ENCODE data around the gene OR6Y1.

OR6Y1 gene

GRCh38 chr1:158520955-158521665 is 33.1 kb downstream of the OR6Y1 start:
- Histone ChIP-seq H3K36me3 (replicated peaks; ENCODE audit: low read depth, low read length) (no peaks in the 10 kb centered on the region), H3K27me3 (ENCODE audit: low read depth, low read length) (peaks cover 6% of the 10 kb centered on the region; the same call in 1 of the 2 replicates), H3K9me3 (ENCODE audit: insufficient read depth, low read length) (no peaks in the 10 kb centered on the region), H3K9ac (ENCODE audit: low read length) (no peak overlapping the region), H4K20me1 (ENCODE audit: insufficient read depth, low read length) (no peaks in the 10 kb centered on the region), H3K27ac (ENCODE audit: low read length) (no peak overlapping the region), H3K79me2 (ENCODE audit: low read length) (no peaks in the 10 kb centered on the region), H2AFZ (ENCODE audit: low read depth, low read length) (no peak overlapping the region; the same call in 1 of the 2 replicates), H3K4me3 (ENCODE audit: low read length) (no peak overlapping the region), H3K4me2 (ENCODE audit: low read length) (no peak overlapping the region), H3K4me1 (ENCODE audit: low read length) (peaks cover 3% of the 10 kb centered on the region; the same call in 1 of the 2 replicates)
- TF ChIP-seq CTCF (IDR thresholded peaks at IDR 0.05; ENCODE audit: low read depth, low read length) (no peak), EZH2phosphoT487 (IDR thresholded peaks at IDR 0.05; ENCODE audit: low read depth) (no peak)

DNA sequence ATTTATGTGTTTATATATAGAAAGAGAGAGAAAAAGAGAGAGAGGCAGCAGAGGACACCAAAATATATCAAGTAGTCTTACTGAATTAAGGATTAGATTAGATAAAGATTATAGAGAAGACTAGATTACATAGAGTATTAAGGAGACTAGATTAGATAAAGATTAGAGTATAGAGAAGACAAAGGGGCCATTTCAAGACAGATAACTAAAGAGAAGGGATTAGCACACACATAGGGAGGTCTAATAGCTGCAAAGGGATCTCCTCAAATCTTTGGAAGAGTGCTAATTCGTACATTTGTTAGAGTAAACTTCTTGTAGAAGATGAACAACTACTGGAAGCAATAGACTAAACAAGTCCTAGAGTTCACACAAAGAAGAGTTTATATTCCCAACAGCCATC is 34.2 kb downstream of the OR6Y1 start:
- Histone ChIP-seq H3K9me3 (ENCODE audit: insufficient read depth, low read length) (no peaks in the 10 kb centered on the region), H3K36me3 (replicated peaks; ENCODE audit: low read depth, low read length) (no peaks in the 10 kb centered on the region), H3K4me3 (ENCODE audit: low read length) (no peak overlapping the region), H3K27me3 (ENCODE audit: low read depth, low read length) (peaks cover 6% of the 10 kb centered on the region; the same call in 1 of the 2 replicates), H3K4me2 (ENCODE audit: low read length) (no peak overlapping the region), H2AFZ (ENCODE audit: low read depth, low read length) (no peak overlapping the region), H3K9ac (ENCODE audit: low read length) (no peak overlapping the region), H4K20me1 (ENCODE audit: insufficient read depth, low read length) (no peaks in the 10 kb centered on the region), H3K79me2 (ENCODE audit: low read length) (no peaks in the 10 kb centered on the region), H3K4me1 (ENCODE audit: low read length) (peaks cover 3% of the 10 kb centered on the region; the same call in 1 of the 2 replicates), H3K27ac (ENCODE audit: low read length) (no peak overlapping the region)
- TF ChIP-seq CTCF (IDR thresholded peaks at IDR 0.05; ENCODE audit: low read depth, low read length) (no peak), EZH2phosphoT487 (IDR thresholded peaks at IDR 0.05; ENCODE audit: low read depth) (no peak)

DNA sequence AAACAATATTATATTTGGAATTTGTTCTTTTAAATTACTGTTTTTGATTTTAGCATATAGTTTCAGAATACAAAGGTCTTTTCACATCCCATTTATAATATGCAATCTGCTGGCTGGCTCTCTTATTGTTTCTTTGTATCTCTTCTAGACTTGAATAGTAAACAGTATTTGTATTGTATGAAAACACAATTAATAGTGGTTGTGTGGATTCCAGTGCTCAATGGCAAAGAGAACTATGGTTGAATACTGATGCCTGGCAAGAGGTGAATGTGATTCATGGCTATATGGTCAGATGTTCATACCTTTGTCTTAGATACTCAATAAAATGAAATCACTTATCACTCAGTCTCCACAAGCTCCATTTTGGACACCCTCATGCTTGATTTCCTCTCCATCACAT is 37.2 kb downstream of the OR6Y1 start:
- Histone ChIP-seq H3K79me2 (ENCODE audit: low read length) (no peaks in the 10 kb centered on the region), H3K27me3 (ENCODE audit: low read depth, low read length) (no peaks in the 10 kb centered on the region), H3K4me1 (ENCODE audit: low read length) (peaks cover 3% of the 10 kb centered on the region; the same call in 1 of the 2 replicates), H3K9ac (ENCODE audit: low read length) (no peak overlapping the region), H3K4me2 (ENCODE audit: low read length) (no peak overlapping the region), H3K9me3 (ENCODE audit: insufficient read depth, low read length) (no peaks in the 10 kb centered on the region), H2AFZ (ENCODE audit: low read depth, low read length) (no peak overlapping the region), H3K36me3 (replicated peaks; ENCODE audit: low read depth, low read length) (no peaks in the 10 kb centered on the region), H3K27ac (ENCODE audit: low read length) (no peak overlapping the region), H3K4me3 (ENCODE audit: low read length) (no peak overlapping the region), H4K20me1 (ENCODE audit: insufficient read depth, low read length) (no peaks in the 10 kb centered on the region)
- TF ChIP-seq EZH2phosphoT487 (IDR thresholded peaks at IDR 0.05; ENCODE audit: low read depth), result no peak
- TF ChIP-seq CTCF (IDR thresholded peaks at IDR 0.05; ENCODE audit: low read depth, low read length), result no peak

DNA sequence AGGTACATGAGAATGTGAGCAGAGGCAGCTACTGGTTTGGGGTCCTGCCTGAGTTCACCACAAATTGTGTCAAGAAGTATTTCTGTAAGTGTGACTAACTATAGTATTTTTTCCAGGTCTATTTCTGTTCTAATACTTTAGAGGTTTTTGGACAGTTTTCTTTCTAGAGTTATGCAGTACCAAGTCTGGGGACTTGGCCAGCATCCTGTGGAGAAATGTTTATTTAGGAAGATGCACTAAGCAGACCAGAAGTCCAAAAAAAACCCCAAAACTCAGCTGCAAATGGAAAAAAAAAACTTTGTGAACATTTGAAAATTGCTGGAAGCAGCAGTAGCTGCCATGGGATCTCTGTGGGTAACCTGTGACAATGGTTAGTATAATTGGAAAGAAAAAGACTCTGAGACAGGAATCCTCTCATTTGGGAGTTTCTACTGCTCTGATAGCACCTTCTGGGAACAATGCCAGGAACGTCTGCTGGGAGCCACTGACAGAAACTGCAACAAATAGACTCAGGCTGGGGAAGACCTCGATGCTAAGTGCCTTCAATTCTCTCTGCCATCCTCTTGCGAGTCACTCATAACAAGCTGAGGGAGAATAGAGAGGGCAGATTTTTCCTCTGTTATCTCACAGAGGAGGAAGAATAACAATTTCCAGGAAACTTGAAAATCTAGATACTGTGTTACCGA is 44.6 kb downstream of the OR6Y1 start:
- Histone ChIP-seq H3K4me3 (ENCODE audit: low read length) (no peak overlapping the region), H3K9me3 (ENCODE audit: insufficient read depth, low read length) (no peaks in the 10 kb centered on the region), H2AFZ (ENCODE audit: low read depth, low read length) (no peak overlapping the region), H3K4me2 (ENCODE audit: low read length) (no peak overlapping the region), H3K9ac (ENCODE audit: low read length) (no peak overlapping the region), H4K20me1 (ENCODE audit: insufficient read depth, low read length) (no peaks in the 10 kb centered on the region), H3K27me3 (ENCODE audit: low read depth, low read length) (peaks cover 9% of the 10 kb centered on the region), H3K4me1 (ENCODE audit: low read length) (no peaks in the 10 kb centered on the region), H3K79me2 (ENCODE audit: low read length) (no peaks in the 10 kb centered on the region), H3K27ac (ENCODE audit: low read length) (no peak overlapping the region), H3K36me3 (replicated peaks; ENCODE audit: low read depth, low read length) (no peaks in the 10 kb centered on the region)
- TF ChIP-seq EZH2phosphoT487 (IDR thresholded peaks at IDR 0.05; ENCODE audit: low read depth), result no peak
- no peak for TF ChIP-seq CTCF (IDR thresholded peaks at IDR 0.05; ENCODE audit: low read depth, low read length)
